H9 (cell line): ENCODE data around the gene MARCHF3. TPM values are rescaled to one million over a fixed set of nuclear protein-coding genes. Genes with fewer than 3 reads are reported as not detected.

ENCODE experiments used
- DNase-seq: peaks from one replicate; pipeline ENCODE4 v3.0.0-alpha.2; 2017
- H2AFZ ChIP-seq: one replicate; pipeline ENCODE4 v1.6.1; 2013; ENCODE audit warnings: mild to moderate bottlenecking, low read length, control low read depth, moderate library complexity
- H2AK5ac ChIP-seq: 2 replicates; pipeline ENCODE4 v1.6.1; 2013; ENCODE audit warnings: low read length, control low read depth, mixed read lengths; ENCODE audit not compliant: insufficient read length
- H2BK120ac ChIP-seq: one replicate; pipeline ENCODE4 v1.6.1; 2013; ENCODE audit warnings: low read depth, mild to moderate bottlenecking, low read length, control low read depth, inconsistent platforms; ENCODE audit not compliant: poor library complexity, severe bottlenecking
- H2BK12ac ChIP-seq: 2 replicates; pipeline ENCODE4 v1.6.1; 2013; ENCODE audit warnings: low read length, control low read depth, mixed read lengths, low read depth; ENCODE audit not compliant: insufficient read length
- H2BK15ac ChIP-seq: 2 replicates; pipeline ENCODE4 v1.6.1; 2013; ENCODE audit warnings: low read depth, low read length, control low read depth
- H2BK20ac ChIP-seq: one replicate; pipeline ENCODE4 v1.6.1; 2013; ENCODE audit warnings: low read depth, mild to moderate bottlenecking, low read length, control low read depth, inconsistent platforms; ENCODE audit not compliant: poor library complexity, severe bottlenecking
- H2BK5ac ChIP-seq: 2 replicates; pipeline ENCODE4 v1.6.1; 2013; ENCODE audit warnings: low read length, control low read depth, mixed read lengths; ENCODE audit not compliant: insufficient read length
- H3K14ac ChIP-seq: 2 replicates; pipeline ENCODE4 v1.6.1; 2013; ENCODE audit warnings: low read length, control low read depth; ENCODE audit not compliant: insufficient read depth
- H3K18ac ChIP-seq: 2 replicates; pipeline ENCODE4 v1.6.1; 2013; ENCODE audit warnings: low read depth, mild to moderate bottlenecking, mixed read lengths, low read length, control low read depth; ENCODE audit not compliant: insufficient read length
- H3K23ac ChIP-seq: 2 replicates; pipeline ENCODE4 v1.6.1; 2013; ENCODE audit warnings: low read length, control low read depth, mixed read lengths, low read depth; ENCODE audit not compliant: insufficient read length
- H3K23me2 ChIP-seq: 2 replicates; pipeline ENCODE4 v1.6.1; 2013; ENCODE audit warnings: low read depth, mild to moderate bottlenecking, mixed read lengths, low read length, control low read depth; ENCODE audit not compliant: insufficient read length, poor library complexity, severe bottlenecking
- H3K27ac ChIP-seq: 2 replicates; pipeline ENCODE4 v1.5.1; 2013; ENCODE audit warnings: low read length, control low read depth, mixed read lengths, low read depth; ENCODE audit not compliant: insufficient read length
- H3K27me3 ChIP-seq: 2 replicates; pipeline ENCODE4 v1.6.1; 2013; ENCODE audit warnings: low read length, control low read depth, inconsistent platforms; ENCODE audit not compliant: insufficient read depth
- H3K4ac ChIP-seq: 2 replicates; pipeline ENCODE4 v1.6.1; 2013; ENCODE audit warnings: low read depth, mild to moderate bottlenecking, control low read depth, inconsistent platforms, low read length, moderate library complexity
- H3K4me1 ChIP-seq: 2 replicates; pipeline ENCODE4 v1.6.1; 2013; ENCODE audit warnings: low read length, control low read depth, inconsistent platforms; ENCODE audit not compliant: insufficient read depth
- H3K4me2 ChIP-seq: 2 replicates; pipeline ENCODE4 v1.6.1; 2013; ENCODE audit warnings: low read length, control low read depth, mixed read lengths; ENCODE audit not compliant: insufficient read length, insufficient read depth
- H3K56ac ChIP-seq: 2 replicates; pipeline ENCODE4 v1.6.1; 2013; ENCODE audit warnings: low read depth, mild to moderate bottlenecking, mixed read lengths, low read length, control low read depth; ENCODE audit not compliant: insufficient read length
- H3K79me1 ChIP-seq: 2 replicates; pipeline ENCODE4 v1.6.1; 2013; ENCODE audit warnings: low read depth, mild to moderate bottlenecking, moderate library complexity, low read length, control low read depth, inconsistent platforms; ENCODE audit not compliant: insufficient read depth, poor library complexity, severe bottlenecking
- H3K79me2 ChIP-seq: 2 replicates; pipeline ENCODE4 v1.6.1; 2013; ENCODE audit warnings: low read length, control low read depth, inconsistent platforms; ENCODE audit not compliant: insufficient read depth
- H3K9ac ChIP-seq: 2 replicates; pipeline ENCODE4 v1.6.1; 2013; ENCODE audit warnings: low read length, control low read depth, mixed read lengths; ENCODE audit not compliant: insufficient read length; ENCODE audit errors: extremely low read depth
- H3K9me3 ChIP-seq: one replicate; pipeline ENCODE4 v1.6.1; 2013; ENCODE audit warnings: low read depth, low read length, inconsistent platforms; ENCODE audit not compliant: control insufficient read depth
- H3T11ph ChIP-seq: one replicate; pipeline ENCODE4 v1.6.1; 2013; ENCODE audit warnings: mild to moderate bottlenecking, low read length, control low read depth, inconsistent platforms
- H4K20me1 ChIP-seq: one replicate; pipeline ENCODE4 v1.6.1; 2013; ENCODE audit not compliant: control insufficient read depth, insufficient read length, insufficient read depth
- H4K5ac ChIP-seq: 2 replicates; pipeline ENCODE4 v1.6.1; 2013; ENCODE audit warnings: low read depth, mild to moderate bottlenecking, mixed read lengths, low read length, control low read depth; ENCODE audit not compliant: insufficient read length
- H4K8ac ChIP-seq: replicated peaks from 2 replicates; pipeline ENCODE4 v1.6.1; 2013; ENCODE audit warnings: low read length, control low read depth, mixed read lengths, low read depth; ENCODE audit not compliant: insufficient read length
- H4K91ac ChIP-seq: 2 replicates; pipeline ENCODE4 v1.6.1; 2013; ENCODE audit warnings: low read depth, mild to moderate bottlenecking, moderate library complexity, mixed read lengths, low read length, control low read depth; ENCODE audit not compliant: insufficient read length
- H3K27ac Mint-ChIP-seq, 3 experiments: 2 replicates in 2 of 3; 3 replicates in 1 of 3; pipeline ENCODE4 v1.8.0; 2020 to 2021; ENCODE audit warnings: mixed read lengths in 3 of 3, mild to moderate bottlenecking in 1 of 3, moderate library complexity in 1 of 3
- H3K27me3 Mint-ChIP-seq: 2 replicates; pipeline ENCODE4 v1.8.0; 2021; ENCODE audit warnings: low read depth, mild to moderate bottlenecking, moderate library complexity, mixed read lengths
- H3K36me3 Mint-ChIP-seq, 3 experiments: 2 replicates in 2 of 3; 3 replicates in 1 of 3; pipeline ENCODE4 v1.8.0; 2020 to 2021; ENCODE audit warnings: low read depth in 3 of 3, mixed read lengths in 3 of 3; ENCODE audit not compliant: insufficient read depth in 1 of 3
- H3K4me1 Mint-ChIP-seq, 2 experiments: 2 replicates each; pipeline ENCODE4 v1.8.0; 2020; ENCODE audit warnings: mixed read lengths in 2 of 2
- H3K4me3 Mint-ChIP-seq, 2 experiments: 2 replicates in 1 of 2; 3 replicates in 1 of 2; pipeline ENCODE4 v1.8.0; 2020 to 2021; ENCODE audit warnings: mild to moderate bottlenecking in 2 of 2, mixed read lengths in 2 of 2, moderate library complexity in 1 of 2
- H3K9me3 Mint-ChIP-seq, 2 experiments: 2 replicates in 1 of 2; 3 replicates in 1 of 2; pipeline ENCODE4 v1.8.0; 2020; ENCODE audit warnings: mild to moderate bottlenecking in 2 of 2, mixed read lengths in 2 of 2, moderate library complexity in 1 of 2
- WGBS: extraction: QIAGEN DNeasy Blood & Tissue Kit; methylation state at CpG from one replicate; pipeline ENCODE4 v1.1.7; 2013; ENCODE audit warnings: missing lambda C conversion rate, low lambda C conversion rate, mixed read lengths; ENCODE audit not compliant: insufficient read length; ENCODE audit errors: extremely low coverage; 5-methylcytosine and 5-hydroxymethylcytosine counted together
- total RNA-seq: library from RNA; stranded (reverse); gene quantifications from 2 replicates; pipeline ENCODE4 v1.2.1, GENCODE V29; 2021
- TF ChIP-seq, protein P1 (sequence below): fragments of 200-600 bp; sonication (generic); conservative IDR thresholded peaks from 3 replicates; pipeline ENCODE4 v1.8.0; 2021; ENCODE audit warnings: antibody characterized with exemption, mild to moderate bottlenecking

Gene MARCHF3
- total RNA-seq, 1 experiment from 2014 or later: 17.7 TPM

DNA sequence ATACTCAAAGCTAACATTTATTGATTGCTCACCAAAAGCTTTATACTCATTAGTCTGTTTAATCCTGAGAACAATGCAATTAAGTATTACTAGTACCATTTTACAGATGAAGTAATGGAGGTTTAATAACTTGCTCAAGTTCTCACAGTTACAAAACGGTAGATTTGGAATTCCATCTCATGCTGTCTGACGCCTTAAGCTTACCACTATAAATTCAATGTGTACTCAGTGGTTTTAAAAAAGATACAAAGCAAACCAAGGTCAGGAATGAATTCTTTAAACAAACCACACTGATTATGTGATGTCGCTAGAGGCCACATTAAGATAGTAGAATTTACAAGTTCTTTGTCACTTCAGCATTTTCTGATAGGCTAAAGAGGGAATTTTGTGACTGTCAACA, 44.1 kb upstream of the MARCHF3 start:
- H4K91ac ChIP-seq: no peak overlapping the region
- Mint-ChIP-seq H3K27ac (no peak overlapping the region), H3K4me1 (peaks cover 50 to 53% of the 10 kb centered on the region in 2 experiments), H3K9me3 (no peaks in the 10 kb centered on the region), H3K36me3 (no peaks in the 10 kb centered on the region; a peak in 1 of 7 replicates), H3K27me3 (no peaks in the 10 kb centered on the region), H3K4me3 (no peak overlapping the region)
- DNase-seq: no peak
- H2AFZ ChIP-seq: no peak overlapping the region
- peaks cover 16% of the 10 kb centered on the region; the same call in 1 of the 2 replicates for H3K4me1 ChIP-seq
- H2BK20ac ChIP-seq: no peak overlapping the region
- H3K79me2 ChIP-seq: no peaks in the 10 kb centered on the region
- H3K23me2 ChIP-seq: peaks cover 3% of the 10 kb centered on the region
- no peak overlapping the region for H2BK12ac ChIP-seq
- no peak overlapping the region for H2AK5ac ChIP-seq
- H3K4me2 ChIP-seq: no peak overlapping the region
- H3K9ac ChIP-seq: no peak overlapping the region
- no peak overlapping the region for H4K8ac ChIP-seq
- H3K23ac ChIP-seq: no peak overlapping the region
- no peak overlapping the region for H3K4ac ChIP-seq
- TF ChIP-seq, protein P1, sequence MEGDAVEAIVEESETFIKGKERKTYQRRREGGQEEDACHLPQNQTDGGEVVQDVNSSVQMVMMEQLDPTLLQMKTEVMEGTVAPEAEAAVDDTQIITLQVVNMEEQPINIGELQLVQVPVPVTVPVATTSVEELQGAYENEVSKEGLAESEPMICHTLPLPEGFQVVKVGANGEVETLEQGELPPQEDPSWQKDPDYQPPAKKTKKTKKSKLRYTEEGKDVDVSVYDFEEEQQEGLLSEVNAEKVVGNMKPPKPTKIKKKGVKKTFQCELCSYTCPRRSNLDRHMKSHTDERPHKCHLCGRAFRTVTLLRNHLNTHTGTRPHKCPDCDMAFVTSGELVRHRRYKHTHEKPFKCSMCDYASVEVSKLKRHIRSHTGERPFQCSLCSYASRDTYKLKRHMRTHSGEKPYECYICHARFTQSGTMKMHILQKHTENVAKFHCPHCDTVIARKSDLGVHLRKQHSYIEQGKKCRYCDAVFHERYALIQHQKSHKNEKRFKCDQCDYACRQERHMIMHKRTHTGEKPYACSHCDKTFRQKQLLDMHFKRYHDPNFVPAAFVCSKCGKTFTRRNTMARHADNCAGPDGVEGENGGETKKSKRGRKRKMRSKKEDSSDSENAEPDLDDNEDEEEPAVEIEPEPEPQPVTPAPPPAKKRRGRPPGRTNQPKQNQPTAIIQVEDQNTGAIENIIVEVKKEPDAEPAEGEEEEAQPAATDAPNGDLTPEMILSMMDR: no peak
- H2BK120ac ChIP-seq: no peak overlapping the region
- H2BK15ac ChIP-seq: no peak overlapping the region
- no peak overlapping the region for H4K5ac ChIP-seq
- H3K79me1 ChIP-seq: no peaks in the 10 kb centered on the region
- H3T11ph ChIP-seq: no peak overlapping the region
- no CpG with 5 or more reads among the region's 3 CpGs for WGBS
- no peak overlapping the region for H3K56ac ChIP-seq
- H3K9me3 ChIP-seq: no peaks in the 10 kb centered on the region
- no peaks in the 10 kb centered on the region for H4K20me1 ChIP-seq
- no peak overlapping the region for H3K27ac ChIP-seq
- no peak overlapping the region for H2BK5ac ChIP-seq
- no peak overlapping the region for H3K14ac ChIP-seq
- no peaks in the 10 kb centered on the region for H3K27me3 ChIP-seq
- no peak overlapping the region for H3K18ac ChIP-seq
